CD14-positive monocyte (primary cell): Measurements from ENCODE around the gene PKP3. TPM values are rescaled to one million over a fixed set of nuclear protein-coding genes. Genes with fewer than 3 reads are reported as not detected.
A peak's percentile ranks its signal among the peaks of the same experiment; 100 is the strongest.

Source experiments
- DNase-seq, 3 donors: peaks; one replicate each; pipeline ENCODE4 v3.0.0-alpha.2; 2011 to 2022
- H2AFZ ChIP-seq: 2 replicates; pipeline ENCODE4 v1.6.0; 2012; ENCODE audit warnings: mild to moderate bottlenecking, low read depth, low read length, inconsistent platforms; ENCODE audit not compliant: insufficient read depth, poor library complexity, severe bottlenecking
- H3K27ac ChIP-seq, 2 donors: 1 replicate in 1 of 2; 2 replicates in 1 of 2; pipeline ENCODE4 v1.5.1; 2012 to 2013; ENCODE audit warnings: low read length in 2 of 2, control low read depth in 1 of 2, inconsistent platforms in 1 of 2, low read depth in 1 of 2, mild to moderate bottlenecking in 1 of 2
- H3K27me3 ChIP-seq, 2 donors: one replicate each; pipeline versions ENCODE4 v1.6.0 to v1.6.1; 2011 to 2013; ENCODE audit warnings: low read length in 2 of 2; ENCODE audit not compliant: control insufficient read depth in 2 of 2, insufficient read depth in 2 of 2
- H3K36me3 ChIP-seq, 2 donors: replicated peaks in 1 of 2; 1 replicate in 1 of 2; 2 replicates in 1 of 2; pipeline versions ENCODE4 v1.5.1 to v1.6.1; 2012 to 2013; ENCODE audit warnings: low read length in 2 of 2, control low read depth in 1 of 2, inconsistent platforms in 1 of 2, mild to moderate bottlenecking in 1 of 2; ENCODE audit not compliant: insufficient read depth in 2 of 2, control insufficient read depth in 1 of 2
- H3K4me1 ChIP-seq, 2 donors: 1 replicate in 1 of 2; 2 replicates in 1 of 2; pipeline versions ENCODE4 v1.5.1 to v1.6.1; 2012 to 2013; ENCODE audit warnings: low read length in 2 of 2, control low read depth in 1 of 2, inconsistent platforms in 1 of 2, mild to moderate bottlenecking in 1 of 2, moderate library complexity in 1 of 2; ENCODE audit not compliant: insufficient read depth in 2 of 2, control insufficient read depth in 1 of 2
- H3K4me2 ChIP-seq: replicated peaks from 2 replicates; pipeline ENCODE3; 2012; ENCODE audit warnings: low read length, moderate library complexity, mild to moderate bottlenecking; ENCODE audit not compliant: poor library complexity, severe bottlenecking; ENCODE audit errors: extremely low read depth
- H3K4me3 ChIP-seq, 3 experiments: fragments of 200-600 bp in 1 of 3; sonication (generic) in 1 of 3; replicated peaks in 1 of 3; 1 replicate in 2 of 3; 2 replicates in 1 of 3; pipeline ENCODE4 v1.5.1; 2011 to 2013; ENCODE audit warnings: low read length in 3 of 3, mild to moderate bottlenecking in 3 of 3, control low read depth in 2 of 3, low read depth in 2 of 3, inconsistent platforms in 1 of 3, moderate library complexity in 1 of 3
- H3K79me2 ChIP-seq: 2 replicates; pipeline ENCODE4 v1.6.0; 2012; ENCODE audit warnings: mild to moderate bottlenecking, control low read depth, inconsistent platforms, low read length, moderate library complexity; ENCODE audit not compliant: insufficient read depth
- H3K9ac ChIP-seq: 2 replicates; pipeline ENCODE4 v1.6.0; 2017; ENCODE audit warnings: low read length, mild to moderate bottlenecking; ENCODE audit not compliant: insufficient read depth, poor library complexity, severe bottlenecking
- H3K9me3 ChIP-seq, 2 donors: replicated peaks in 1 of 2; 1 replicate in 1 of 2; 2 replicates in 1 of 2; pipeline versions ENCODE4 v1.5.1 to v1.6.1; 2012 to 2013; ENCODE audit warnings: low read length in 2 of 2, control low read depth in 1 of 2; ENCODE audit not compliant: control insufficient read depth in 1 of 2, insufficient read depth in 1 of 2
- H4K20me1 ChIP-seq: 2 replicates; pipeline ENCODE4 v1.6.0; 2012; ENCODE audit warnings: mild to moderate bottlenecking, low read length, control low read depth, moderate library complexity; ENCODE audit not compliant: insufficient read depth
- H3K27ac Mint-ChIP-seq, 7 donors: one replicate each; pipeline ENCODE4 v1.8.0; 2020; ENCODE audit warnings: mild to moderate bottlenecking in 7 of 7, mixed read lengths in 7 of 7, moderate library complexity in 6 of 7, inconsistent platforms in 2 of 7
- H3K27me3 Mint-ChIP-seq, 3 donors: one replicate each; pipeline ENCODE4 v1.8.0; 2021 to 2022; ENCODE audit warnings: low read depth in 3 of 3, mild to moderate bottlenecking in 3 of 3, mixed read lengths in 3 of 3, moderate library complexity in 3 of 3, inconsistent platforms in 1 of 3
- H3K36me3 Mint-ChIP-seq, 2 donors: one replicate each; pipeline ENCODE4 v1.8.0; 2020; ENCODE audit warnings: mixed read lengths in 2 of 2, inconsistent platforms in 1 of 2, mild to moderate bottlenecking in 1 of 2
- H3K4me1 Mint-ChIP-seq: one replicate; pipeline ENCODE4 v1.8.0; 2020; ENCODE audit warnings: mild to moderate bottlenecking, mixed read lengths
- H3K4me3 Mint-ChIP-seq, 2 donors: one replicate each; pipeline ENCODE4 v1.8.0; 2020; ENCODE audit warnings: mild to moderate bottlenecking in 2 of 2, mixed read lengths in 2 of 2, moderate library complexity in 1 of 2
- H3K9me3 Mint-ChIP-seq, 7 donors: one replicate each; pipeline ENCODE4 v1.8.0; 2020 to 2022; ENCODE audit warnings: mixed read lengths in 7 of 7, mild to moderate bottlenecking in 6 of 7, moderate library complexity in 6 of 7, inconsistent platforms in 2 of 7
- CTCF ChIP-seq: fragments of 200-600 bp; IDR thresholded peaks from one replicate; pipeline ENCODE4 v1.8.0; 2022; ENCODE audit warnings: antibody characterized with exemption, mild to moderate bottlenecking
- WGBS: methylation state at CpG from one replicate; pipeline ENCODE4 v1.1.5; 2013; ENCODE audit warnings: missing lambda C conversion rate; ENCODE audit not compliant: insufficient coverage; 5-methylcytosine and 5-hydroxymethylcytosine counted together
- intact Hi-C, 2 donors: fragments of 100-400 bp; cut with micrococcal nuclease; formaldehyde crosslinking; loops; one replicate each; pipeline versions ENCODE4 v1.15.0 to v1.15.1; 2023
- polyA plus RNA-seq, 3 donors: library from polyadenylated mRNA; depleted of rRNA in 1 of 3; unstranded in 2 of 3; stranded (reverse) in 1 of 3; fragments of 300-500 nt in 2 of 3; fragments of >200 nt in 1 of 3; fragmentation: Illumina TruSeq in 2 of 3; gene quantifications; 1 replicate in 2 of 3; 2 replicates in 1 of 3; pipeline ENCODE4 v1.2.3, GENCODE V29; 2012 to 2021

The PKP3 gene
- polyA plus RNA-seq, 3 donors, result not detected

- Histone ChIP-seq H3K9me3 (peaks cover 9 to 11% of the 10 kb centered on the region in 2 donors), H3K4me3 (no peak overlapping the region), H2AFZ (no peak overlapping the region), H4K20me1 (no peaks in the 10 kb centered on the region), H3K36me3 (no peaks in the 10 kb centered on the region), H3K27me3 (peaks cover 19 to 26% of the 10 kb centered on the region in 2 donors), H3K9ac (no peak overlapping the region), H3K27ac (no peak overlapping the region), H3K4me2 (no peak overlapping the region), H3K79me2 (no peaks in the 10 kb centered on the region), H3K4me1 (no peaks in the 10 kb centered on the region)
- peaks cover 34 to 53% (median 44%) of the 10 kb centered on the region in 3 donors for H3K27me3 Mint-ChIP-seq
- WGBS, result 89% methylated on average over 12 of the region's 16 CpGs
- TF ChIP-seq CTCF, result no peak
- no peak for DNase-seq
- H3K9me3 Mint-ChIP-seq, result peaks cover 8 to 25% (median 16%) of the 10 kb centered on the region in 7 donors
- H3K4me3 Mint-ChIP-seq, result no peak overlapping the region
- H3K36me3 Mint-ChIP-seq, result peaks cover 0 to 4% of the 10 kb centered on the region in 2 donors
- no peak overlapping the region for H3K27ac Mint-ChIP-seq
- peaks cover 3% of the 10 kb centered on the region for H3K4me1 Mint-ChIP-seq
- intact Hi-C loops, result no loop called here
Measured at GRCh38 chr11:365831-366230, 28.2 kb upstream of the PKP3 start.

GRCh38 chr11:367956-368413 is 26.0 kb upstream of the PKP3 start:
- Histone ChIP-seq H3K36me3 (no peaks in the 10 kb centered on the region), H3K79me2 (no peaks in the 10 kb centered on the region), H3K9me3 (peaks cover 0 to 7% of the 10 kb centered on the region in 2 donors), H3K4me2 (no peak overlapping the region), H3K4me1 (no peaks in the 10 kb centered on the region), H4K20me1 (no peaks in the 10 kb centered on the region), H2AFZ (no peak overlapping the region), H3K27me3 (peaks cover 22 to 38% of the 10 kb centered on the region in 2 donors), H3K9ac (no peak overlapping the region), H3K27ac (no peak overlapping the region), H3K4me3 (no peak overlapping the region)
- H3K27ac Mint-ChIP-seq, result no peak overlapping the region
- DNase-seq, result no peak
- peaks cover 44 to 62% (median 53%) of the 10 kb centered on the region in 3 donors for H3K27me3 Mint-ChIP-seq
- TF ChIP-seq CTCF, result no peak
- H3K4me3 Mint-ChIP-seq, result peak overlapping the region in 1 of 2 donors; percentile 69
- H3K4me1 Mint-ChIP-seq, result peaks cover 3% of the 10 kb centered on the region
- intact Hi-C loops, result no loop called here
- 32% methylated on average over 7 of the region's 7 CpGs for WGBS
- peaks cover 0 to 14% (median 6%) of the 10 kb centered on the region in 7 donors for H3K9me3 Mint-ChIP-seq
- peaks cover 0 to 4% of the 10 kb centered on the region in 2 donors for H3K36me3 Mint-ChIP-seq
